ENCODE measurements around the gene SLC26A11.

Gene SLC26A11

GRCh38 chr17:80214878-80215210, 5.4 kb upstream of the SLC26A11 start:
- Histone ChIP-seq H3K27ac (no peak overlapping the region), H3K4me3 (no peak overlapping the region)

- Histone ChIP-seq H3K27ac (no peak overlapping the region), H3K4me3 (no peak overlapping the region)
Measured at GRCh38 chr17:80216473-80217456, 3.5 kb upstream of the SLC26A11 start.

- Histone ChIP-seq H3K4me3 (no peak overlapping the region), H3K27ac (peak overlapping the region in 1 of 21 experiments; percentile 97)
Measured at GRCh38 chr17:80217703-80218362, 2.4 kb upstream of the SLC26A11 start.

GRCh38 chr17:80218391-80218790, 1.8 kb upstream of the SLC26A11 start:
- no peak overlapping the region for H3K4me3 ChIP-seq
- peak overlapping the region in 3 of 21 experiments; percentile 90 to 97 (median 91) for H3K27ac ChIP-seq

GRCh38 chr17:80219013-80219762, 1.0 kb upstream of the SLC26A11 start:
- H3K4me3 ChIP-seq = peak overlapping the region; percentile 74 to 95 (median 86)
- peak overlapping the region; percentile 71 to 98 (median 90) for H3K27ac ChIP-seq

- peak overlapping the region; percentile 74 to 95 (median 86) for H3K4me3 ChIP-seq
- peak overlapping the region; percentile 71 to 98 (median 90) for H3K27ac ChIP-seq
Measured at GRCh38 chr17:80219763-80220053, 519 bp upstream of the SLC26A11 start.

- peak overlapping the region; percentile 74 to 95 (median 86) for H3K4me3 ChIP-seq
- H3K27ac ChIP-seq = peak overlapping the region; percentile 71 to 98 (median 90)
Measured at GRCh38 chr17:80220736-80221215, 549 bp downstream of the SLC26A11 start.

- Histone ChIP-seq H3K27ac (peak overlapping the region in 5 of 21 experiments; percentile 82 to 98 (median 91)), H3K4me3 (peak overlapping the region in 6 of 7 experiments; percentile 74 to 95 (median 90))
Measured at GRCh38 chr17:80221351-80222105, 1.3 kb downstream of the SLC26A11 start.

GRCh38 chr17:80222376-80223141, 2.3 kb downstream of the SLC26A11 start:
- H3K4me3 ChIP-seq = no peak overlapping the region
- H3K27ac ChIP-seq = no peak overlapping the region

GRCh38 chr17:80223142-80223815, 3.1 kb downstream of the SLC26A11 start:
- no peak overlapping the region for H3K4me3 ChIP-seq
- no peak overlapping the region for H3K27ac ChIP-seq

- H3K4me3 ChIP-seq = no peak overlapping the region
- no peak overlapping the region for H3K27ac ChIP-seq
Measured at GRCh38 chr17:80223838-80224497, 3.7 kb downstream of the SLC26A11 start.

- no peak overlapping the region for H3K4me3 ChIP-seq
- no peak overlapping the region for H3K27ac ChIP-seq
Measured at GRCh38 chr17:80224683-80225082, 4.5 kb downstream of the SLC26A11 start.

- Histone ChIP-seq H3K4me3 (no peak overlapping the region), H3K27ac (no peak overlapping the region)
Measured at GRCh38 chr17:80225230-80225629, 5.0 kb downstream of the SLC26A11 start.

GRCh38 chr17:80227156-80227555, 6.9 kb downstream of the SLC26A11 start:
- Histone ChIP-seq H3K4me3 (no peak overlapping the region), H3K27ac (no peak overlapping the region)

- Histone ChIP-seq H3K27ac (no peak overlapping the region), H3K4me3 (no peak overlapping the region)
Measured at GRCh38 chr17:80227666-80228065, 7.4 kb downstream of the SLC26A11 start.

GRCh38 chr17:80228477-80228876, 8.2 kb downstream of the SLC26A11 start:
- H3K4me3 ChIP-seq = no peak overlapping the region
- no peak overlapping the region for H3K27ac ChIP-seq

- H3K4me3 ChIP-seq = no peak overlapping the region
- no peak overlapping the region for H3K27ac ChIP-seq
Measured at GRCh38 chr17:80229011-80229410, 8.8 kb downstream of the SLC26A11 start.

- H3K27ac ChIP-seq = no peak overlapping the region
- no peak overlapping the region for H3K4me3 ChIP-seq
Measured at GRCh38 chr17:80232438-80232837, 12.2 kb downstream of the SLC26A11 start.
